Gastroesophageal sphincter (tissue), 3 donors: Measurements from ENCODE around the gene TMEM134.

Source experiments
- EP300 ChIP-seq: sonication (generic); formaldehyde crosslinking; IDR thresholded peaks from one replicate; pipeline ENCODE4 v1.6.1; 2017; ENCODE audit warnings: antibody characterized with exemption, mild to moderate bottlenecking
- POLR2A ChIP-seq, 2 donors: fragments of 450-650 bp; IDR thresholded peaks; one replicate each; pipeline ENCODE4 v1.6.1; 2017; ENCODE audit warnings: antibody characterized with exemption in 2 of 2, mild to moderate bottlenecking in 2 of 2, moderate library complexity in 1 of 2
- POLR2AphosphoS5 ChIP-seq: sonication (generic); formaldehyde crosslinking; IDR thresholded peaks from one replicate; pipeline ENCODE4 v1.6.1; 2017; ENCODE audit warnings: antibody characterized with exemption
- TF ChIP-seq, protein P1 (sequence below), 4 experiments: fragments of 200-600 bp in 2 of 4; fragments of 450-650 bp in 2 of 4; sonication (generic) in 1 of 4; IDR thresholded peaks; one replicate each; pipeline ENCODE4 v1.5.1; 2017 to 2019; ENCODE audit warnings: antibody characterized with exemption in 4 of 4, mild to moderate bottlenecking in 2 of 4, moderate library complexity in 2 of 4

DNA sequence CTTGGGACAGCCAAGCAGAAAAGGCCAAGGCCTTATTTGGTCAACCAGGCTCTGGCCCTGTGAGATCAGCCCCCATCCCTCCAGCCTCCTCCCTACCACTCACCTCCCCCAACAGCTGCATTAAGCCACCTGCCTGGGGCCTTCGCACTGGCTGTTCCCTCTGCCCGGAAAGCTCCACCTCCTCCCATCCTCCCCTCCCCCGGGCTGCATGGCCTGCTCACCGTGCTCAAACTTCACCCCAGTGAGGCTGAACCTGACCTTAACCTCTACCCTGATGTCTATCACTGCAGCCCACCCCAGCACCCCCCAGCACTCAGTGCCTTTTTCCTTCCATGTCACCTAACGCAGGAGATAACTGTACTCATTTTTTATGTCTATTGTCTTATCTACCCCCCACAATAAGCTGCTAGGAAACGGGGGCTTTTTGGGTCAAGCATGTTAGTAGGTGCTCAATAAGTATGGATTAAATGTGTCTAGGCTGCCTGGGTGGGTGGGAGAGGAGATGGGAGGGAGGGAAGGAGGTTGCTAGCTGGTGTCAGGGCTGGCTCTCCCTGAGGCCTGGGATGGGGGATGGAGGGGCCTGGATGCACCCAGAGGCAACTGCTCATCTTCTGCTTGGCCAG lies 32.5 kb downstream of the TMEM134 start:
- TF ChIP-seq POLR2A (IDR thresholded peaks at IDR 0.05) (no peak), EP300 (no peak), POLR2AphosphoS5 (peak; percentile 16)
- TF ChIP-seq, protein P1, sequence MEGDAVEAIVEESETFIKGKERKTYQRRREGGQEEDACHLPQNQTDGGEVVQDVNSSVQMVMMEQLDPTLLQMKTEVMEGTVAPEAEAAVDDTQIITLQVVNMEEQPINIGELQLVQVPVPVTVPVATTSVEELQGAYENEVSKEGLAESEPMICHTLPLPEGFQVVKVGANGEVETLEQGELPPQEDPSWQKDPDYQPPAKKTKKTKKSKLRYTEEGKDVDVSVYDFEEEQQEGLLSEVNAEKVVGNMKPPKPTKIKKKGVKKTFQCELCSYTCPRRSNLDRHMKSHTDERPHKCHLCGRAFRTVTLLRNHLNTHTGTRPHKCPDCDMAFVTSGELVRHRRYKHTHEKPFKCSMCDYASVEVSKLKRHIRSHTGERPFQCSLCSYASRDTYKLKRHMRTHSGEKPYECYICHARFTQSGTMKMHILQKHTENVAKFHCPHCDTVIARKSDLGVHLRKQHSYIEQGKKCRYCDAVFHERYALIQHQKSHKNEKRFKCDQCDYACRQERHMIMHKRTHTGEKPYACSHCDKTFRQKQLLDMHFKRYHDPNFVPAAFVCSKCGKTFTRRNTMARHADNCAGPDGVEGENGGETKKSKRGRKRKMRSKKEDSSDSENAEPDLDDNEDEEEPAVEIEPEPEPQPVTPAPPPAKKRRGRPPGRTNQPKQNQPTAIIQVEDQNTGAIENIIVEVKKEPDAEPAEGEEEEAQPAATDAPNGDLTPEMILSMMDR (IDR thresholded peaks at IDR 0.05): no peak
